22Rv1 (cell line): Measurements from ENCODE around the gene TMEM170B.

Source experiments
- H3K27ac ChIP-seq: fragments of 450-650 bp; 2 replicates; pipeline ENCODE4 v1.5.1; 2017
- ZFX ChIP-seq: fragments of 450-650 bp; IDR thresholded peaks from 2 replicates; pipeline ENCODE4 v1.6.1; 2017; ENCODE audit warnings: antibody characterized with exemption, borderline replicate concordance
- TF ChIP-seq, protein P1 (sequence below): fragments of 450-650 bp; IDR thresholded peaks from 2 replicates; pipeline ENCODE4 v1.5.1; 2017; ENCODE audit warnings: mild to moderate bottlenecking

The TMEM170B gene

DNA sequence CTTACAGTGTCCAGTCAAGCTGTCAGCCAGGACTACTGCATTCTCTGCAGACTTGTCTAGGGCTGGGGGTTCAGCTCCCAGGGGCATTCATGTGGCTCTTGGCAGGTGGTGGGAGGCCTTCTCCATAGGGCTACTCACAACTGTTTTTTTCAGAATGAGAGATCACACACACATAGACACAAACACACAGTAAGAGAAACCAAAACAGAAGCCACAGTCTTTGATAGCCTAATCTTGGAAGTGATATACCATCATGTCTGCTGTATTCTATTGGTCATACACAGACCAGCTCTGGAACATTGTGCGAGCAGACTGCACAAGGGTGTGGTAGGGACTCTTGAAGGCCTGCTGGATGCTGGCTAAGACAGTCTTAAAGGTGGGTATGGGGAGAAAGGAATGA is 13.5 kb downstream of the TMEM170B start:
- TF ChIP-seq ZFX, result no peak
- TF ChIP-seq, protein P1, sequence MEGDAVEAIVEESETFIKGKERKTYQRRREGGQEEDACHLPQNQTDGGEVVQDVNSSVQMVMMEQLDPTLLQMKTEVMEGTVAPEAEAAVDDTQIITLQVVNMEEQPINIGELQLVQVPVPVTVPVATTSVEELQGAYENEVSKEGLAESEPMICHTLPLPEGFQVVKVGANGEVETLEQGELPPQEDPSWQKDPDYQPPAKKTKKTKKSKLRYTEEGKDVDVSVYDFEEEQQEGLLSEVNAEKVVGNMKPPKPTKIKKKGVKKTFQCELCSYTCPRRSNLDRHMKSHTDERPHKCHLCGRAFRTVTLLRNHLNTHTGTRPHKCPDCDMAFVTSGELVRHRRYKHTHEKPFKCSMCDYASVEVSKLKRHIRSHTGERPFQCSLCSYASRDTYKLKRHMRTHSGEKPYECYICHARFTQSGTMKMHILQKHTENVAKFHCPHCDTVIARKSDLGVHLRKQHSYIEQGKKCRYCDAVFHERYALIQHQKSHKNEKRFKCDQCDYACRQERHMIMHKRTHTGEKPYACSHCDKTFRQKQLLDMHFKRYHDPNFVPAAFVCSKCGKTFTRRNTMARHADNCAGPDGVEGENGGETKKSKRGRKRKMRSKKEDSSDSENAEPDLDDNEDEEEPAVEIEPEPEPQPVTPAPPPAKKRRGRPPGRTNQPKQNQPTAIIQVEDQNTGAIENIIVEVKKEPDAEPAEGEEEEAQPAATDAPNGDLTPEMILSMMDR, result no peak
- H3K27ac ChIP-seq, result no peak overlapping the region

DNA sequence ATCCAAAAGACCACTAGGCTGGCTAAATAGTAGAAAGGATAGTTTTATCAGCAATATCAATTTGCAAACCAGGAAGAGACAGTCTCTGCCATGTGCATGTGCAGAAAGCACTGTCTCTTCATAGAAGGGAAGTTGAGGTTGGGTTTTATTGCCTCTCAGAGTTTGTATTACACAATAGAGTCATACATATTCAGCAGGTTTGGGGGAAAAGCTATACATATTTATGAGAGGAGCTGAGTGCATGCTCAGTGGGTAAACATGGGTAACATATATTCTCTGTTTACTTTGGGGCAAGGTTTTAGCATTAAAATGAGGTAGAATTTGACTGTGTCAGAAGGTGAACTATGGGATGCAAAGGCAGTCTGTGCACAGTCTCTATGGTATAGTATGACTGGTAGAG is 14.9 kb downstream of the TMEM170B start:
- TF ChIP-seq, protein P1, result no peak
- TF ChIP-seq ZFX, result no peak
- no peak overlapping the region for H3K27ac ChIP-seq

DNA sequence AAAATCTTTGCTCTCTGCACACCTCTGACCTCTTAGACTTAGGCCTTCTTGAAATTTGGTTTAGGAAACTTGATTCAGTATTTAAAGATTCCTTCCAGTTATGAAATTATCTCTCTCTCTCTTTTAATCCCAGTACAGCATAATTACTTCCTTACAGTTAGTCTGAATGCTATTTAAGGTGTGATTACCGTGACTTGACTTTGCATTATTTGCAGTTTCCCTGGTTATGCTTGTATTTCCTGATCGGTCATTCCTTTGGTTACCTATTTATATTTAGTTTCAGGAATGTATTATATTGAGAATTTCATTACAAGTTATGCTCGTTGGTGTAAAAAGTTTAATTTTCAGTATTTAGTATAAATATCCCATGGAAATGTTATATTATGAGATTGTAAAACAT is 16.3 kb downstream of the TMEM170B start:
- TF ChIP-seq, protein P1, result no peak
- no peak for TF ChIP-seq ZFX
- no peak overlapping the region for H3K27ac ChIP-seq

DNA sequence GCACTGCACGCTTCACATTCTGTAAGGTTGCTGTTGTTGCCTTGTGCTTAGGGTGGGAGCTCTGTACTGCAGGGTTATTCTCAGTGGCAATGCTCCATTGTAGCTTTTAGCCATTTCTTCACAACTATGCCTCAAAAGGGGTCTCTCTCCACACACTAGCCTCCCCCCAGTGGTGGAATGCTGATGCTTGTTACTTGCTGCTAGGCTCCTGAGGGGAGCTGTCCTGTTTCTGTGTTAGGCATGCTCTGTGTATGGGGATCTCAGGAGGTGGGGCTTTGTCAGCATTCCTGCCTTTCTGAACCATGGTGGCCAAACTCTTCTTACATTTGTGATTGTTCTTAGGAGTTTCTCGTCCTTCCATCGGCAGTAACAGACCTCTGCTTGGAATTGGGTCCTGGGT is 18.8 kb downstream of the TMEM170B start:
- no peak overlapping the region for H3K27ac ChIP-seq
- TF ChIP-seq, protein P1, result no peak
- no peak for TF ChIP-seq ZFX

DNA sequence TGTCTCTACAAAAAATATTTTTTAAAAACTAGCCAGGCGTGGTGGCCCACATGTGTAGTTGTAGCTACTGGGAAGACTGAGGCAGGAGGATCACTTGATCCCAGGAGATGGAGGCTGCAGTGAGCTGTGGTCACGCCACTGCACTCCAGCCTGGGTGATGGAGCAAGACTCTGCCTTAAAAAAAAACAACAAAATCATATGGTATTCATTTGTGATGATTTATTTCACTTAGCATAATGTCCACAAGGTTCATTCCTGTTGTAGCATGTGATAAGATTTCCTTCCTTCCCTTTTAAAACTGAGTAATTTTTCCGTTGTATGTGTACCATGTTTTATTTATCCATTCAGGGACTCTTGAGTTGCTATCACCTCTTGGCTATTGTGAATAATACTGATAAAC is 26.2 kb downstream of the TMEM170B start:
- TF ChIP-seq, protein P1, result no peak
- no peak for TF ChIP-seq ZFX
- H3K27ac ChIP-seq, result no peak overlapping the region

DNA sequence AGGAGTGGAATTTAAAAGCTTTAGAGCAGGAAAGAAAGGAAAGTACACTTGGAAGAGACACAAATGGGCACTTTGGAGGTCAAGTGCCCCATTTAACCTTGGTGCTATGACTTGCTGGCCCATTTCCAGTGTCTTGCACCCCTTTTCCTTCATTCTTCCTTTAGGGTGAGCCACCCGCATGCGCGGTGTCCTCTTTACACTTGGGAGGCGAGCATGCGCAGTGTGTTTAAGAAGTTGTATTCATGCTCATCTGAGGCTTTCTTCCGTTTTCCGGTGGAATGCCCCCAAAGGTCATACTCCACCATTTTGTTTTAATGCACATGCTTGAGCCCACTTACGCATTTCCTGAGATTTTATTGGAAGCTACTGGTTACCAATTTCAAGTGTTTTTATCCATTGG is 29.1 kb downstream of the TMEM170B start:
- TF ChIP-seq, protein P1, result no peak
- no peak for TF ChIP-seq ZFX
- no peak overlapping the region for H3K27ac ChIP-seq

DNA sequence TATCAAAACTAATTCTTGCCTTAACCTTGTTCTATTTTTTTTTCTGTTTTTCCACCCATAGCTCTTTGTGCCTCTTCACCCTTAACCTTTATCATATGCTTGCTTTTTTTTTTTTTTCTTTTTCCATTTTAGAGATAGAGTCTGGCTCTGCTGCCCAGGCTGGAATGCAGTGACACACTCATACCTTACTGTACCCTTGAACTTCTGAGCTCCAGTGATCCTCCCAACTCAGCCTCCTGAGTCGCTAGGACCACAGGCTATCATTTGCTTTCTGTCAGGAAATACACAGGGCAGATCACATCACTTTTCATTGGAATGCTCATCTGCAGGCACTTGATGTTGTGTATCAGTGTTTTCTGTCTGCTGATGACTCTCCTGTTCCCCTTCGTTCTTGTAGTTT is 33.5 kb downstream of the TMEM170B start:
- TF ChIP-seq, protein P1, result no peak
- TF ChIP-seq ZFX, result no peak

More for the DNA sequence above, 33.5 kb downstream of the TMEM170B start:
- H3K27ac ChIP-seq, result no peak overlapping the region
